HG03103 (cell line): Measurements from ENCODE around the gene TMPRSS13.
"Not testable (repeated sequence)": the region's sequence is repeated elsewhere in the genome, so short reads cannot be mapped to it uniquely, and the experiment has no call there.

ENCODE experiments used
- ATAC-seq: cut with Tn5 transposase; IDR thresholded peaks from one replicate; pipeline ENCODE4 v1.9.1; 2021; ENCODE audit warnings: low read depth; ENCODE audit not compliant: unreplicated experiment

Gene TMPRSS13

GRCh38 chr11:117950993-117951961 is 22.1 kb upstream of the TMPRSS13 start:
- no peak for ATAC-seq

GRCh38 chr11:117950301-117950700 is 21.1 kb upstream of the TMPRSS13 start:
- ATAC-seq: no peak

GRCh38 chr11:117949062-117949461 is 19.9 kb upstream of the TMPRSS13 start:
- ATAC-seq: no peak

- not testable (repeated sequence) for ATAC-seq
Measured at GRCh38 chr11:117948466-117948865, 19.3 kb upstream of the TMPRSS13 start.

- ATAC-seq: not testable (repeated sequence)
Measured at GRCh38 chr11:117947751-117948150, 18.5 kb upstream of the TMPRSS13 start.

- no peak for ATAC-seq
Measured at GRCh38 chr11:117946842-117947526, 17.8 kb upstream of the TMPRSS13 start.

- no peak for ATAC-seq
Measured at GRCh38 chr11:117946156-117946841, 17.1 kb upstream of the TMPRSS13 start.

- ATAC-seq: no peak
Measured at GRCh38 chr11:117945047-117945810, 16.0 kb upstream of the TMPRSS13 start.

- ATAC-seq: no peak
Measured at GRCh38 chr11:117944554-117944953, 15.4 kb upstream of the TMPRSS13 start.

GRCh38 chr11:117941976-117942654 is 12.9 kb upstream of the TMPRSS13 start:
- no peak for ATAC-seq

GRCh38 chr11:117941163-117941707 is 12.0 kb upstream of the TMPRSS13 start:
- no peak for ATAC-seq

- no peak for ATAC-seq
Measured at GRCh38 chr11:117940736-117941135, 11.5 kb upstream of the TMPRSS13 start.

- ATAC-seq: no peak
Measured at GRCh38 chr11:117936973-117937372, 7.8 kb upstream of the TMPRSS13 start.

GRCh38 chr11:117934526-117935307 is 5.5 kb upstream of the TMPRSS13 start:
- no peak for ATAC-seq

GRCh38 chr11:117933930-117934329 is 4.7 kb upstream of the TMPRSS13 start:
- ATAC-seq: no peak

GRCh38 chr11:117933475-117933874 is 4.3 kb upstream of the TMPRSS13 start:
- ATAC-seq: no peak

- no peak for ATAC-seq
Measured at GRCh38 chr11:117932947-117933346, 3.7 kb upstream of the TMPRSS13 start.

GRCh38 chr11:117932426-117932825 is 3.2 kb upstream of the TMPRSS13 start:
- no peak for ATAC-seq

- ATAC-seq: no peak
Measured at GRCh38 chr11:117931971-117932370, 2.8 kb upstream of the TMPRSS13 start.
